K562 (cell line): ENCODE measurements around the gene PIK3CA. TPM values are rescaled to one million over a fixed set of nuclear protein-coding genes. Genes with fewer than 3 reads are reported as not detected.

Experiments
- ATF1 ChIP-seq, 2 experiments: fragments of 450-650 bp in 1 of 2; IDR thresholded peaks; 2 replicates each; pipeline ENCODE4 v1.6.1; 2016; ENCODE audit warnings: missing compliant biosample characterization in 1 of 2, missing genetic modification characterization in 1 of 2
- CEBPG ChIP-seq, 3 experiments: fragments of 200-800 bp in 1 of 3; sonication (Bioruptor generic) in 1 of 3; sonication (generic) in 1 of 3; formaldehyde crosslinking in 1 of 3; IDR thresholded peaks in 2 of 3; conservative IDR thresholded peaks in 1 of 3; 2 replicates each; pipeline versions ENCODE4 v1.6.1 to v1.8.0; 2016 to 2022; ENCODE audit warnings: missing compliant biosample characterization in 2 of 3, missing genetic modification characterization in 2 of 3, mild to moderate bottlenecking in 1 of 3, missing genetic modification reagents in 1 of 3
- ID3 ChIP-seq, 2 experiments: fragments of 250-450 bp in 1 of 2; fragments of 450-650 bp in 1 of 2; sonication (Bioruptor Pico) in 1 of 2; IDR thresholded peaks; 2 replicates each; pipeline versions ENCODE4 v1.6.1 to v1.8.0; 2016 to 2021; ENCODE audit warnings: mild to moderate bottlenecking in 2 of 2, moderate library complexity in 2 of 2, missing compliant biosample characterization in 1 of 2, missing genetic modification characterization in 1 of 2
- MEIS2 ChIP-seq: fragments of 450-650 bp; IDR thresholded peaks from 2 replicates; pipeline ENCODE4 v1.6.1; 2014; ENCODE audit warnings: mild to moderate bottlenecking; ENCODE audit not compliant: partially characterized antibody
- NR2C1 ChIP-seq, 2 experiments: fragments of 450-650 bp; IDR thresholded peaks; 2 replicates each; pipeline ENCODE4 v1.6.1; 2017; ENCODE audit warnings: mild to moderate bottlenecking in 2 of 2, antibody characterized with exemption in 1 of 2, inconsistent platforms in 1 of 2, missing compliant biosample characterization in 1 of 2, missing genetic modification characterization in 1 of 2
- RERE ChIP-seq: sonication (generic); formaldehyde crosslinking; IDR thresholded peaks from 2 replicates; pipeline ENCODE4 v1.8.0; 2023; ENCODE audit warnings: missing genetic modification reagents, mild to moderate bottlenecking, borderline replicate concordance
- SMARCA5 ChIP-seq: fragments of 450-650 bp; IDR thresholded peaks from 2 replicates; pipeline ENCODE4 v1.6.1; 2016
- STAT5B ChIP-seq: fragments of 250-450 bp; sonication (Bioruptor Pico); IDR thresholded peaks from 2 replicates; pipeline ENCODE4 v1.8.0; 2021; ENCODE audit warnings: mild to moderate bottlenecking, inconsistent platforms
- TGIF2 ChIP-seq: sonication (generic); formaldehyde crosslinking; IDR thresholded peaks from 2 replicates; pipeline ENCODE4 v1.8.1; 2022; ENCODE audit warnings: mild to moderate bottlenecking, missing genetic modification reagents, moderate library complexity
- THAP12 ChIP-seq: fragments of 250-450 bp; sonication (Bioruptor Pico); IDR thresholded peaks from 2 replicates; pipeline ENCODE4 v1.9.0; 2021; ENCODE audit warnings: mild to moderate bottlenecking, inconsistent platforms
- TRIM24 ChIP-seq, 2 experiments: fragments of 450-650 bp; IDR thresholded peaks; 2 replicates each; pipeline ENCODE4 v1.6.1; 2016
- TRIM28 ChIP-seq: fragments of 450-650 bp; IDR thresholded peaks from 2 replicates; pipeline ENCODE4 v1.6.1; 2017
- XRCC3 ChIP-seq: fragments of 450-650 bp; IDR thresholded peaks from 2 replicates; pipeline ENCODE4 v1.6.1; 2017; ENCODE audit warnings: mild to moderate bottlenecking, moderate library complexity
- ZKSCAN8 ChIP-seq: fragments of 200-800 bp; sonication (Bioruptor generic); IDR thresholded peaks from 2 replicates; pipeline ENCODE4 v1.6.1; 2016; ENCODE audit warnings: missing genetic modification characterization, missing compliant biosample characterization
- polyA plus RNA-seq, 8 experiments: library from polyadenylated mRNA; depleted of rRNA in 4 of 8; stranded (reverse) in 5 of 8; unstranded in 3 of 8; fragments of >200 nt; fragmentation: Nextera tagmentation in 2 of 8; fragmentation: Illumina TruSeq in 1 of 8; extraction: Ambion mirVana in 2 of 8; extraction: Trizol in 1 of 8; gene quantifications; 2 replicates each; pipeline versions ENCODE4 v1.2.1 to v1.2.3, GENCODE V29; 2011 to 2014; ENCODE audit warnings: inconsistent platforms in 1 of 8, missing spikeins in 1 of 8
- total RNA-seq, 7 experiments: library from RNA; depleted of rRNA in 6 of 7; stranded (reverse); fragments of >200 nt in 6 of 7; fragmentation: Illumina TruSeq in 2 of 7; extraction: Trizol in 2 of 7; gene quantifications; 2 replicates each; pipeline versions ENCODE4 v1.2.1 to v1.2.3, GENCODE V29; 2011 to 2021; ENCODE audit warnings: low replicate concordance in 1 of 7

The PIK3CA gene
- total and polyA plus RNA-seq, 9 of the 15 experiments (the other 6 are each of a cell fraction or from before 2014, with no cell fraction given) = 3.8 to 19.4 (median 10.8) TPM

GRCh38 chr3:179147873-179148615 lies at the start of gene PIK3CA (continued):
- TF ChIP-seq RERE (CRISPR knock-in tag) (no peak), THAP12 (CRISPR knock-in tag) (no peak), ZKSCAN8 (CRISPR knock-in tag) (no peak), STAT5B (no peak), NR2C1 (IDR thresholded peaks at IDR 0.05) (peak; percentile 99), NR2C1 (tag; IDR thresholded peaks at IDR 0.05) (peak; percentile 99), ATF1 (CRISPR knock-in tag; IDR thresholded peaks at IDR 0.05) (no peak), ATF1 (tag; IDR thresholded peaks at IDR 0.05) (peak; percentile 85), TRIM28 (no peak), TRIM24 (IDR thresholded peaks at IDR 0.05) (no peak), SMARCA5 (no peak; the same call in 1 of the 2 replicates), MEIS2 (peak; percentile 35), CEBPG (CRISPR knock-in tag; IDR thresholded peaks at IDR 0.05) (no peak), CEBPG (tag; conservative IDR thresholded peaks at IDR 0.05 in 1 of 2, IDR thresholded peaks at IDR 0.05 in 1 of 2) (no peak), XRCC3 (no peak), ID3 (CRISPR knock-in tag; IDR thresholded peaks at IDR 0.05) (no peak), ID3 (tag; IDR thresholded peaks at IDR 0.05) (no peak), TGIF2 (CRISPR knock-in tag) (no peak)
